SKM-1 treated with dmso at 0.1 percent for 144 hours (cell line): ENCODE data around the gene MAPKAP1.

Experiments
- DNase-seq: peaks from one replicate; lab custom pipeline; 2025; ENCODE audit not compliant: unreplicated experiment; lab: John Stamatoyannopoulos, UW

Gene MAPKAP1

GRCh38 chr9:125398243-125398642 is 308.8 kb downstream of the MAPKAP1 start:
- DNase-seq, result no peak

GRCh38 chr9:125397736-125398135 is 309.3 kb downstream of the MAPKAP1 start:
- DNase-seq, result no peak

GRCh38 chr9:125396799-125397198 is 310.2 kb downstream of the MAPKAP1 start:
- DNase-seq, result no peak

GRCh38 chr9:125393426-125393825 is 313.6 kb downstream of the MAPKAP1 start:
- no peak for DNase-seq

- no peak for DNase-seq
These were observed 315.3 kb downstream of the MAPKAP1 start for GRCh38 chr9:125391704-125392103.

GRCh38 chr9:125388978-125389377 is 318.0 kb downstream of the MAPKAP1 start:
- DNase-seq, result no peak

- no peak for DNase-seq
These were observed 319.0 kb downstream of the MAPKAP1 start for GRCh38 chr9:125387861-125388524.
